SK-N-MC (cell line): ENCODE data around the gene NSA2.
A peak's percentile ranks its signal among the peaks of the same experiment; 100 is the strongest.
"Not testable (repeated sequence)": the region's sequence is repeated elsewhere in the genome, so short reads cannot be mapped to it uniquely, and the experiment has no call there.

Experiments
- DNase-seq: peaks from one replicate; pipeline ENCODE4 v3.0.0-alpha.2; 2011; ENCODE audit warnings: low read depth, low spot score
- H3K27ac ChIP-seq: fragments of 200-600 bp; sonication (generic); 2 replicates; pipeline ENCODE4 v1.5.1; 2016; ENCODE audit warnings: mixed run types
- H3K36me3 ChIP-seq: fragments of 200-600 bp; sonication (generic); 2 replicates; pipeline ENCODE4 v1.6.1; 2017; ENCODE audit warnings: antibody characterized with exemption, low read length, mixed read lengths; ENCODE audit not compliant: insufficient read depth
- H3K4me3 ChIP-seq: fragments of 200-600 bp; sonication (generic); 2 replicates; pipeline ENCODE4 v1.5.1; 2016
- H3K9ac ChIP-seq: fragments of 200-600 bp; sonication (generic); 2 replicates; pipeline ENCODE4 v1.8.0; 2017; ENCODE audit warnings: mixed run types, mixed read lengths; ENCODE audit not compliant: insufficient read length
- H3K9me3 ChIP-seq: fragments of 200-600 bp; sonication (generic); 2 replicates; pipeline ENCODE4 v1.6.1; 2017; ENCODE audit warnings: low read depth, mild to moderate bottlenecking, antibody characterized with exemption, low read length, moderate library complexity, mixed read lengths
- EZH2 ChIP-seq: fragments of 200-600 bp; sonication (generic); IDR thresholded peaks from one replicate; pipeline ENCODE4 v1.6.1; 2017; ENCODE audit warnings: antibody characterized with exemption
- FOXP2 ChIP-seq: optimal IDR thresholded peaks from 2 replicates; pipeline ENCODE3; 2011; ENCODE audit warnings: mild to moderate bottlenecking, moderate library complexity; ENCODE audit not compliant: insufficient read depth; ENCODE audit errors: extremely low read length, control extremely low read depth
- POLR2AphosphoS5 ChIP-seq: IDR thresholded peaks from 2 replicates; pipeline ENCODE4 v1.6.1; 2012; ENCODE audit warnings: mild to moderate bottlenecking, low read depth, low read length, borderline replicate concordance

Gene NSA2

DNA sequence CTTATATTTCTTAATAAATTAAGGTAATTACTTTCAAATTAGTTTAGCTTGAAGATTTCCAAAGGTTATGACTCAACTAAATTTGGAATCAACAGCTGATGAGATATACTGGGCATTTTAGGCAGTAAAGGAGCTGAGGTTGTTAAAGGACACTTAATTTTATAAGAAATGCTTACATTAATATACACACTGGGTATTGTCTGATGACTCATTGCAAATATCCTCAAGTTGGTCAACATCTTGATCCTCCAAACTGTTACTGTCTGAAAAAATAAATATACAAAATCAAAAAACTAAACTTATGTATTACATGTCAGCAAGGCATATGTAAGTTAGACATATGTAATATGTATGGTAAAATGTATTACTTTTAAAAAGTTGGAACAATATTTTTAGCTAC lies 3.5 kb upstream of the NSA2 start:
- no peak overlapping the region for H3K9ac ChIP-seq
- H3K27ac ChIP-seq = no peak overlapping the region
- H3K36me3 ChIP-seq = peaks cover 42% of the 10 kb centered on the region
- DNase-seq = no peak
- no peak overlapping the region for H3K4me3 ChIP-seq
- TF ChIP-seq FOXP2 (no peak), POLR2AphosphoS5 (no peak), EZH2 (no peak)
- no peaks in the 10 kb centered on the region for H3K9me3 ChIP-seq

DNA sequence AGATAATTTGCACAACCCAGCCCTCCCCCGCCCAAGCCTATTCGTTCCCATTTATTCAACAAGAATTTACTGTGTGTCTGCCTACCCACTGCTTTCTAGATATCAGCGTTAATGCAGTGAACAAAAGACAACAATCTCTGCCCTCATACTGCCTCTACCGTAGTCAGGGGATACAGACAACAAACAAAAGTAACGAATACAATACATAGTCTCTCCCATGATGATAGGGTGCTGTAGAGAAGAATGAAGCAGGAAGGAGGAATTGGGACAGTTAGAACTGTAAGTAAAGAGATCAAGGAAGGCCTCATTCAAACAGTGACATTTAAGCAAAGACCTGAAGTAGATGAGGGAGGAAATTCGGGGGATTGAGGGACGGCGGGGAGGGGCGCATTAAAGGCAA lies 1.8 kb upstream of the NSA2 start:
- H3K36me3 ChIP-seq = peaks cover 43% of the 10 kb centered on the region
- H3K9me3 ChIP-seq = no peaks in the 10 kb centered on the region
- no peak for DNase-seq
- TF ChIP-seq POLR2AphosphoS5 (no peak), FOXP2 (no peak), EZH2 (no peak)
- H3K9ac ChIP-seq = peak overlapping the region; percentile 59
- H3K27ac ChIP-seq = no peak overlapping the region
- peak overlapping the region; percentile 100; the same call in 1 of the 2 replicates for H3K4me3 ChIP-seq

DNA sequence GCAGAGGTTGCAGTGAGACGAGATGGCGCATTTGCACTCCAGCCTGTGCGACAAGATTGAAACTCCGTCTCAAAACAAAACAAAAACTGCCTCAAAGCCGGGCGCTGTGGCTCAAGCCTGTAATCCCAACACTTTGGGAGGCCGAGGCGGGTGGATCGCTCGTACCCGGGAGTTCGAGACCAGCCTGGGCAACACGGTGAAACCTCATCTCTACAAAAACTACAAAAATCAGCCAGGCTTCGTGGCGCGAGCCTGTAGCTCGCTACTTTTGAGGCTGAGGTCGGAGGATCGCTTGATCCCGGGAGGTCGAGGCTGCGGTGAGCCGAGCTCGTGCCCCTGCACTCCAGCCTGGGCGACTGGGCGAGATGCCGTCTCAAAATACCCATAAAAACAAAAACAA lies 1.1 kb upstream of the NSA2 start:
- Histone ChIP-seq H3K9me3 (no peaks in the 10 kb centered on the region), H3K27ac (no peak overlapping the region), H3K4me3 (peak overlapping the region; percentile 100), H3K36me3 (peaks cover 44% of the 10 kb centered on the region), H3K9ac (peak overlapping the region; percentile 91)
- DNase-seq = no peak
- TF ChIP-seq FOXP2 (no peak), EZH2 (no peak), POLR2AphosphoS5 (no peak)

- Histone ChIP-seq H3K9ac (peak overlapping the region; percentile 91), H3K36me3 (peaks cover 44% of the 10 kb centered on the region), H3K27ac (no peak overlapping the region), H3K9me3 (no peaks in the 10 kb centered on the region), H3K4me3 (peak overlapping the region; percentile 100)
- TF ChIP-seq FOXP2 = no peak
- TF ChIP-seq POLR2AphosphoS5 = no peak
- TF ChIP-seq EZH2 = no peak
- peak; percentile 30 for DNase-seq
Observed at GRCh38 chr5:74766418-74766848, 616 bp upstream of the NSA2 start.

GRCh38 chr5:74767579-74767913 lies 497 bp downstream of the NSA2 start:
- Histone ChIP-seq H3K9ac (peak overlapping the region; percentile 91), H3K9me3 (no peaks in the 10 kb centered on the region), H3K4me3 (peak overlapping the region; percentile 100), H3K36me3 (peaks cover 41% of the 10 kb centered on the region), H3K27ac (peak overlapping the region; percentile 52; the same call in 1 of the 2 replicates)
- TF ChIP-seq EZH2 = no peak
- TF ChIP-seq POLR2AphosphoS5 = no peak
- no peak for TF ChIP-seq FOXP2
- DNase-seq = peak; percentile 1

DNA sequence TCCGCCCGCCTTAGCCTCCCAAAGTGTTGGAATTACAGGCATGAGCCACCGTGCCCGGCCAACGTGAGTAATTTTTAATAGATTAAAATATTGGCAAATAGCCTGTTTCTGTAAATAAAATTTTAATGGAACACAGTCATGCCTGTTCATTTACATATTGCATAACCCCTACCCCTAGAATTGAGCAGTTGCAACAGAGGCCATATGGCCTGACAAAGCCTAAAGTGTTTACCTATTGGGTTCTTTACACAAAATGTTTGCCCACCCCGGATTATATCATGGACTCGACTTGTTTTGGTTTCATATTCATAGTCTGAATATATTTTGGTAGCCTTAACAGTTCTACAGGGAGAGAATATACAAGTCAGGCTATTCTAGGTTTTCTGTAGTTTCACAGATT lies 5.3 kb downstream of the NSA2 start:
- H3K27ac ChIP-seq = no peak overlapping the region
- peaks cover 73% of the 10 kb centered on the region for H3K36me3 ChIP-seq
- no peak overlapping the region for H3K9ac ChIP-seq
- DNase-seq = no peak
- no peaks in the 10 kb centered on the region for H3K9me3 ChIP-seq
- H3K4me3 ChIP-seq = no peak overlapping the region
- TF ChIP-seq EZH2 = no peak
- TF ChIP-seq FOXP2 = no peak
- no peak for TF ChIP-seq POLR2AphosphoS5

GRCh38 chr5:74778609-74779008 lies 11.6 kb downstream of the NSA2 start:
- no peaks in the 10 kb centered on the region for H3K9me3 ChIP-seq
- no peak overlapping the region for H3K9ac ChIP-seq
- H3K27ac ChIP-seq = no peak overlapping the region
- TF ChIP-seq FOXP2 = no peak
- no peak for TF ChIP-seq EZH2
- no peak for TF ChIP-seq POLR2AphosphoS5
- no peak for DNase-seq
- peaks cover 55% of the 10 kb centered on the region for H3K36me3 ChIP-seq
- H3K4me3 ChIP-seq = no peak overlapping the region

DNA sequence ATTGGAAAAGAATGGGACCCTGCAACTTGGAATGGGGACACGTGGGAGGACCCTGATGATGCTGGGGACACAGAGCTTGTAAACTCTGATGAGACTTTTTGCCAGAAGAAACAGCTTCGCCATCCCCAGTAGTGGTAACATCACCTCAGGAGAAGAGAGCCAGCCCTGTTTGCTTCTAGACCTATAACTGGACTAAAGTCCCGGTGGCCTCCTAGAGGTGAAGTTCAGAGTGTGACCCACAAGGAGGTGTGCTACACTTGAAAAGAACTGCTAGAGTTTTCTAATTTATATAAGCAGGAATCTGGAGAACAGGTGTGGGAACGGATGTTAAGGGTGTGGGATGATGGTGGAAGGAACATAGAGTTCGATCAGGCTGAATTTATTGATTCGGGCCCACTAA lies 19.8 kb downstream of the NSA2 start:
- DNase-seq = no peak
- peaks cover 10% of the 10 kb centered on the region for H3K36me3 ChIP-seq
- no peak overlapping the region for H3K27ac ChIP-seq
- no peaks in the 10 kb centered on the region for H3K9me3 ChIP-seq
- H3K4me3 ChIP-seq = no peak overlapping the region
- H3K9ac ChIP-seq = no peak overlapping the region
- TF ChIP-seq POLR2AphosphoS5 (no peak), EZH2 (no peak), FOXP2 (no peak)

DNA sequence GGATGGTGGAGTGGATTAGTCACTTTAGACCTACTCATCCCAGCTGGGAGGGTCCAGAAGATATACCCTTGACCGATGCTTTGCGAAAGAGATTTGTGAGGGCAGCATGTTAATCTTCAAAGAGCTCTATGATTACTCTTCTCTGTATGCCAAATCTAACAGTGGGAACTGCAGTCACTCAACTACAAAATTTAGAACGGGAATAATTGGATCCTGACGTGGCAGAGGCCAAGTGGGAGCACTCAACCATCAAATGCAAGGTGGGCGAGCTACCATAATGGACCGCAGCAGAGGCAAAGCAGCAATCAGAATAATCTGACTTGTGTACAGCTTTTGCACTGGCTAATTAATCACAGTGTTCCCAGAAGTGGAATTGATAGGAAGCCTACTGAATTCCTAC lies 20.4 kb downstream of the NSA2 start:
- no peak for DNase-seq
- Histone ChIP-seq H3K36me3 (peaks cover 9% of the 10 kb centered on the region; the same call in 1 of the 2 replicates), H3K27ac (no peak overlapping the region), H3K4me3 (no peak overlapping the region), H3K9ac (no peak overlapping the region), H3K9me3 (no peaks in the 10 kb centered on the region)
- TF ChIP-seq POLR2AphosphoS5 = no peak
- TF ChIP-seq FOXP2 = no peak
- TF ChIP-seq EZH2 = no peak

- DNase-seq, H3K36me3 ChIP-seq, H3K4me3 ChIP-seq, H3K9me3 ChIP-seq, H3K27ac ChIP-seq, H3K9ac ChIP-seq: not testable (repeated sequence)
Observed at GRCh38 chr5:74791669-74792068, 24.6 kb downstream of the NSA2 start.
